Measurements from ENCODE around the gene SLC22A16. TPM values are rescaled to one million over a fixed set of nuclear protein-coding genes. Genes with fewer than 3 reads are reported as not detected.
"Not testable (repeated sequence)": the region's sequence is repeated elsewhere in the genome, so short reads cannot be mapped to it uniquely, and the experiment has no call there.

The SLC22A16 gene, protein sequence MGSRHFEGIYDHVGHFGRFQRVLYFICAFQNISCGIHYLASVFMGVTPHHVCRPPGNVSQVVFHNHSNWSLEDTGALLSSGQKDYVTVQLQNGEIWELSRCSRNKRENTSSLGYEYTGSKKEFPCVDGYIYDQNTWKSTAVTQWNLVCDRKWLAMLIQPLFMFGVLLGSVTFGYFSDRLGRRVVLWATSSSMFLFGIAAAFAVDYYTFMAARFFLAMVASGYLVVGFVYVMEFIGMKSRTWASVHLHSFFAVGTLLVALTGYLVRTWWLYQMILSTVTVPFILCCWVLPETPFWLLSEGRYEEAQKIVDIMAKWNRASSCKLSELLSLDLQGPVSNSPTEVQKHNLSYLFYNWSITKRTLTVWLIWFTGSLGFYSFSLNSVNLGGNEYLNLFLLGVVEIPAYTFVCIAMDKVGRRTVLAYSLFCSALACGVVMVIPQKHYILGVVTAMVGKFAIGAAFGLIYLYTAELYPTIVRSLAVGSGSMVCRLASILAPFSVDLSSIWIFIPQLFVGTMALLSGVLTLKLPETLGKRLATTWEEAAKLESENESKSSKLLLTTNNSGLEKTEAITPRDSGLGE
- total RNA-seq (2014; rRNA removed) = not detected in 2 replicates
- polyA plus RNA-seq (2012) = not detected

- no peak for DNase-seq (ENCODE audit: low read depth)
These were observed at the start of gene SLC22A16 for GRCh38 chr6:110476046-110476849. TSS of gene SLC22A16 (minus strand) at chr6:110476613. CDS start at chr6:110476574, 39 bp downstream.

GRCh38 chr6:110525001-110525400 lies 48.6 kb upstream of the SLC22A16 start:
- no peak for DNase-seq (ENCODE audit: low read depth)

DNA sequence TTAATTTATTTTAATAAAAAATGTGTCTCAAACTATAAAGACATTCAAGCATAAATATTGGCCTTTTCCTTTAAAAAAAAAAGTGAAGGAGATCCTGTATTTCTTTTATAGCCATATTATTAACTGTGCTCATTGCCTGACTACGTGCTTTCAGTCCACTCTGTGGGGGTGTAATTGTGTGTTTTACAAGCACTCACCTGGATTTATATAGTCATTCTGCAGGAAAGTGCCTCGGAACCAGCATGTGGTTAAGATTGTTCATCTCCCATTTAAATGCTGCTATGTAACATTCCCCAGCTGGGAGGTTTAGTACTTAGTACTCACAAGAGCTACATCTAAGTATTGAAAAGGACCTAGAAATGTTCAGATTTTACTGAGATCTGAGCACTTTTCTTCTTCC lies 47.9 kb upstream of the SLC22A16 start:
- no peak for DNase-seq (ENCODE audit: low read depth)

GRCh38 chr6:110523451-110524021 lies 47.1 kb upstream of the SLC22A16 start:
- no peak for DNase-seq (ENCODE audit: low read depth)

DNA sequence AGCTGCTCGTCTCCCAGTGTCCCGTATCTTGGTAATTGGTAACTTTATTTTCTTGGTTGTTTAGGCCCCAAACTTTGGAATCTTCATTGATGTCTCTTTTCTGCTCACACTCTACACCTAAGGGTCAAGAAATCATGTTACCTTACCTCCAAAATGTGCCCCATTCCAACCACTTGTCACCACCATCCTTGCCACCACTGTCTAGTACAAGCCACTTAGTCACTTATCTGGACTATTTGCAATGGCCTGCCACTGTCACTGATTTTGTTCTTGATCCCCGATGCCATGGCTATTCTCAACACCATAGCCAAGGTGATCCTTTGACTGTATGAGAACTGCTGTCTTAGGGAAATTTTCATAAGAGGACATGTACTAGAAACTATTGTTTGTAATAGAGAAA lies 46.0 kb upstream of the SLC22A16 start:
- DNase-seq (ENCODE audit: low read depth) = no peak

DNA sequence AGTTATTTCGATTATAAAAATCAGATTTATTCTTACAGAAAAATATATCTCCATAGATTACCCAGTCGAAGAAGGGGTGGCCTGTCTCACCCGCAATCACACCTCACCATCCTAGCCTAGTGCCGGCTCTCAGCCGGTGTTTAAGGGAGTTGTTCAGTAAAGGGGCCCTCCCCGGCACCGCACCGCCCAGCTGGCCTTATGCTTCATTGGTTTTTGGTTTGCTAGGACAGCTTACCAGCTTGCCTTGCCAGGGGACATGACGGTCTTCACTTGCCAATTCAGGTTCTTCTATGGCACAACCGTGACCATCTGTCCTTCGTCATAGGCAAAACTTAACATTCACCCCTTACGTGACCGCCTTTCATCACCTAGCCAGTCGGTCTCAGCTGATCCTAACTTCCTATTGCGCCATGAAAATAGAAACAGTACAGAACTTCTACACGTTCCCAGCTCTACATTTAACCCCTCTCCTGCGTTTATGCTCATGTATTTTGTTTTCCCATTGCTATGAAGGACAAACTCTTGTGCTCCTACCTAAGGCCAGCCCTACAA lies 44.7 kb upstream of the SLC22A16 start:
- DNase-seq (ENCODE audit: low read depth) = no peak

DNA sequence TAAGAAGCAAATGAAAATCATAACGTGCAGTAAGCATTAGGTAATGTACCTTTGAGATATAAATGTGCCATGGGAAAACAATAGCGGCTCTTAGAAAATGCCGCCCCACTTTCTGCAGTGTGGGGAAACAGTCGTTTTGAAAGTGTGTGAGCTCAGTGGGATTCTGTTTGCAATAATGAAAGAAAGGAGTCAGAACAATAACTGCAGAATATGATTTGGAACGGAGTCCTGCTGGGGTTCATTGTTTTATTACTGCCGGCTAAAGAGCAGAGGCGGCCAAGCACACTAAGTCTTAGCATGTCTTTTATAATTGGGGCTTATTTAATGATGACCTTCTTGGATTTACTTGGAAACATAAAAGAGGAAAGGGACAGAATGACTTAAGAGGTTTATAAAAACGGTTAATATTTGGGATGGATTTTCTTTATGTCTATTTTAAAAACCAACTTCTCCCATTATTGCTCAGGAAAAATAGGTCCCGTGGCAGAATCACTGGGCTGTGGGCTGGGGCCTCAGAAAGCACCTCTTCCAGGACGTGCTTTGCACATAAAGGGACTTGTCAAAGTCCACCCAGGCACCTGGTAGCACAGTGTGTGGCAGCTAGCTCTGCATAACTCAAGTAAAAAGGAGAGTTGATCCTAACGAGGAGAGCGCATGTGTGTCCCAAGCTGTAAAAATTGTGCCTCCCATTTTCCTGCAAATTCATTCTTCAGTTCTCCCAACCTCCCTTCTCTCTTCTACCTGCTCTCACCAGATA lies 44.0 kb upstream of the SLC22A16 start:
- DNase-seq (ENCODE audit: low read depth) = no peak

- no peak for DNase-seq (ENCODE audit: low read depth)
These were observed 41.3 kb upstream of the SLC22A16 start for GRCh38 chr6:110517601-110518281.

GRCh38 chr6:110517034-110517433 lies 40.6 kb upstream of the SLC22A16 start:
- DNase-seq (ENCODE audit: low read depth) = no peak

DNA sequence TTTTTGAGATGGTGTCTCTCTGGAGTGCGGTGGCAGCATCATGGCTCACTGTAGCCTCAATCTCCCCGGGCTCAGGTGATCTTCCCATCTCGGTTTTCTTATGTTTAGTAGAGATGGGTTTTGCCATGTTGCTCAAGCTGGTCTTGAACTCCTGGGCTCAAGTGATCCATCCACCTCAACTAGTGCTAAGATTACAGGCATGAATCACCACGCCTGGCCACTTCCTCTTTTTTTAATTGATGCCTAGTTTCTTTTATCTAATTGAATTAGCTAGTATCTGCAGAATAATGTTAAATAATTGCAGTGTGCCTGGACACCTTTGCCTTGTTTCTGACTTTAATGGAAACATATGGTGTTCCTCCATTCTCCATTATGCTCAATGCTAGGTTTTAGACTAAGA lies 38.4 kb upstream of the SLC22A16 start:
- DNase-seq (ENCODE audit: low read depth) = no peak

DNA sequence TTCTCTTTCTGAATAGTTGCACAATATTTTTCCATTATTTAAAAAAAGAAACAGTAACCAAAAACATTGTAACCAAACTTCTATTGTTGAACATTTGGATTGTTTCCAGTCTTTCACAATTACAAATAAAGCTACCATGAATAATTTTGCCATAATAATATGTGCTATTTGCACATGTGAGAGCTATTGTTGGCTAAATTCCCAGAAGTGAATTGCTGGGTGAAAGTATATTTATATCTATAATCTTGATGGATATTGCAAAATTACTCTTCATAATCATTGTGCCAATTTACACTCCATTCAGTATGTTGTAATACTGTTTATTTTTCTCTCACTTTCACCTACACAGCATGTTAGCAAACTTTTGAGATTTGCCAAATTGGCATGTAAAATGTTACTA lies 36.6 kb upstream of the SLC22A16 start:
- DNase-seq (ENCODE audit: low read depth) = peak; percentile 58

DNA sequence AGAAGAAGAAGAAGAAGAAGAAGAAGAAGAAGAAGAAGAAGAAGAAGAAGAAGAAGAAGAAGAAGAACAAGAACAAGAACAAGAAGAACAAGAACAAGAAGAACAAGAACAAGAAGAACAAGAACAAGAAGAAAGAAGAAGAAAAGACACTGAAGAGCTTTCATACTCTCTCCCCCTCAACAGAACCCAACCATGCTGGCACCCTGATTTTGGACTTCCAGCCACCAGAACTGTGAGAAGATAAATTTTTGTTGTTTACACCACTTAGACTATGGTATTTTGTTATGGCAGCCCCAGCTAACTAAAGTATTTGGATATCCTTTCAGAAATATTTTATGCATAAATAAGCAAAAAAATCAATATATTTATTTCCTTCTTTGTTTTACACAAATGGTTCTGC lies 36.1 kb upstream of the SLC22A16 start:
- not testable (repeated sequence) for DNase-seq (ENCODE audit: low read depth)

- DNase-seq (ENCODE audit: low read depth) = no peak
These were observed 35.0 kb upstream of the SLC22A16 start for GRCh38 chr6:110511401-110511800.

DNA sequence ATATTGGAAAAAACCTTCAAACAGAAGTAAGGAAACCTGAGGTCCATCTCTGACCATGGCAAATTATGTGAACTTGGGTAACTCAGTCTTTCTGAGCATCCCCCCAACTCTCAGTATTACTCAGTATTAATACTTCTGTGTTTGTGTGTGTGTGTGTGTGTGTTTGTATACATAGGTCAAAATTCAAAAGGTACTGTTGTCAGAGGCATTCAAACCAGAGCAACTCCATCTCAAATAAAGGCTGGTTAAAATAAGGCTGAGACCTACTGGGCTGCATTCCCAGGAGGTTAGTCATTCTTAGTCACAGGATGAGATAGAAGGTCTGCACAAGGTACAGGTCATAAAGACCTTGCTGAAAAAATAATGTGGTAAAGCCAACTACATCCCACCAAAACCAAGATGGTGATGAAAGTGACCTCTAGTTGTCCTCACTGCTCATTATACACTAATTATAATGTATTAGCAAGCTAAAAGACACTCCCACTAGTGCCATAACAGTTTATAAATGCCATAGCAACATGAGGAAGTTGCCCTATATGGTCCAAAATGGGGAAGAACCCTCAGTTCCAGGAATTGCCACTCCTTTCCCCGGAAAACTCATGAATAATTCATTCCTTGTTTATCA lies 33.3 kb upstream of the SLC22A16 start:
- DNase-seq (ENCODE audit: low read depth) = peak; percentile 96

DNA sequence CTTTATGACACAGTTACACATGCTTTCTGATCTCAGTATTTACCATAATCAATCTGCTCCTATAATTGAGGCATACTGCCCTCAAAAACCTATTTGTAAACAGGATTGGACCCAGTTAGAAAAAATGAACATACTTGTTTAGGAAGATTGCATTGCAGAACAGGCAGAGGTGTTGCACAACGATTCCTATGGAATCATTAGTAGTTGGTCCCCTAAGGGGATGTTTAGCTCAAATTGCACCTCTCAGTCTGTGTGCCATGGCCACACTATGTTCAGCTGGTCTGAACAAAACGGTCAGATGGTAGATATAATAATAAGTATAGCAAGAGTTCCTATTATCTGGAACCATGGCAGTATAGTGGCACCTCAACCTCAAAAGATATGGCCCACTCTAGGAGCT lies 28.5 kb upstream of the SLC22A16 start:
- DNase-seq (ENCODE audit: low read depth) = not testable (repeated sequence)

DNA sequence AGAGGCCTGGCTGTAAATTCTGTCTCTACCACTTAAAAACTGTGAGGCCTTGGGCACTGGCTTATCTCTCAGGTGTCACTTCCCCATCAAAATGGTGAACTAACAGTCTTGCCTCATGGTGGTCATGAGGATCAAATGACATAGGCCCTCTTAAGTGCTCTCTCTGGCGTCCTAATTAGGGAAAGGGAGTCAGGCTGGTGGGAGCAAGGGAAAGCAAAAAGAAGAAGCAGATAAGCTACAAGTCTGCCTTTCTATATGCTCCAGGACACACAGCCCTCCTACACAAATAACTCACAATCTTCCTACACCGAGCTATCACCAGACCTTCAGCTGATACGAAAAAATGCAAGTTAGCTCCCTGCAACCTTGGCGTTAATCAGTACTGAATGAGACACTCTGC lies 19.5 kb upstream of the SLC22A16 start:
- no peak for DNase-seq (ENCODE audit: low read depth)

- no peak for DNase-seq (ENCODE audit: low read depth)
These were observed 16.9 kb upstream of the SLC22A16 start for GRCh38 chr6:110493253-110493800.

DNA sequence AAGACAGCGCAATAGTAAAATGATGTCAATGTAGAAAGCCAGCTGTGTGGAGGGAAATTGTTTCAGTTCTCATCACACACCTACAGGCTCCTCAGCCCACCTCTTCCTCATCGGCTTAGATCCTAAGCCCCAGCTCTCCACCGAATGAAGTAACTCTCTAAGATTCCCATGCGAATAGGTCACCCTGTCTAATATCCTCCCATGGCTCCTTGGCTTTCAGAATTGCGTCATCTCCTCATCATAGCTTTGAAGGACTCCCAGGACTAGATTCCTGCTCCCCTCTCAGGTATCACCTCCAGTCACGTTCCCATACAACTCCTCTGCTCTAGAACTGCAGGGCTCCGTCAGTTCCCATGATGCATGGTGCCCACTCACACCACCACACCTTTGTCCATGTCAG lies 16.2 kb upstream of the SLC22A16 start:
- no peak for DNase-seq (ENCODE audit: low read depth)

DNA sequence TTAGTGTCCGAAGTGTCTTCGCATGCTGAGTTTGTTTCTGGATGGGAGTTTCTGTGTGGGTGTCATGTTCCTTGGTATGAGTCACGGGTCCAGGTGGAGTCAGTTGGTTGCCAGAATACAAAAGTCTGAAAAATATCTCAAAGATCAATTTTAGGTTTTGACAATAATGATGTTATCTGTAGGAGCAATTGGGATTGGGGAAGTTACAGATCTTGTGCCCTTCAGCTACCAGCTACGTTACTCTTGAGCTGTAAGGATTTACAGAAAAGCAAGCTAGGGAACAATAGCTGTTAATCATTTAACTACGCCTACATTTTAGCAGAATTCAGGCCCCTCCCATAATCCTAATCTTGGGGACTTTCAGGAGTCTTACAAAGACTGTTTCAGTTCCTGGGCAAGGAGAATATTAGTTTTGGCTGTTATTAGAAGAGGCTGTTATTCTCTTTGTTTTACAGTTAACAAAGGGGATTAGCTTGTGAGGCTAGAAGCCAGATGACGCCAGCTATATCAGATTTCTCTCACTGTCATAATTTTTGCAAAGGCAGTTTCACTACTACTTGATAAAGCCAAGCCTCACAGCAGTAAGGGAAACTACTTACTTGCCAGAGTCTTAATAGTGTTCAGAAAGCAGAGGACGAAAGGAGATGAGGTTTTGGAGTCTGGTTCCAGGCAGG lies 15.4 kb upstream of the SLC22A16 start:
- DNase-seq (ENCODE audit: low read depth) = peak; percentile 74
